Caco-2 (cell line): Measurements from ENCODE around the gene RTL10. TPM values are rescaled to one million over a fixed set of nuclear protein-coding genes. Genes with fewer than 3 reads are reported as not detected.

Experiments
- BruUV-seq: library from RNA; stranded (reverse); fragments of 400-500 nt; replicated peaks from 2 replicates; lab custom pipeline; 2021; lab: Mats Ljungman, UMichigan
- CTCF ChIA-PET: fragments of 300-600 bp; sonication (Branson Sonifier 250); formaldehyde crosslinking; loops from one replicate; lab custom pipeline; 2022; ENCODE audit warnings: antibody characterized with exemption; lab: Charles Lee
- POLR2A ChIA-PET: fragments of 300-600 bp; sonication (Branson Sonifier 250); formaldehyde crosslinking; loops from one replicate; lab custom pipeline; 2022; ENCODE audit warnings: antibody characterized with exemption; lab: Charles Lee
- DNase-seq, 2 experiments: peaks; one replicate each; pipeline versions ENCODE4 v3.0.0 to v3.0.0-alpha.2; 2020 to 2022
- H3K27me3 ChIP-seq: replicated peaks from 2 replicates; pipeline ENCODE4 v1.6.0; 2011; ENCODE audit warnings: low read length; ENCODE audit not compliant: control insufficient read depth, insufficient read depth
- H3K36me3 ChIP-seq: 2 replicates; pipeline ENCODE4 v1.5.1; 2011; ENCODE audit warnings: low read length; ENCODE audit not compliant: control insufficient read depth, insufficient read depth
- H3K4me1 ChIP-seq: fragments of 250-450 bp; sonication (Bioruptor Pico); 2 replicates; pipeline ENCODE4 v1.5.1; 2020; ENCODE audit warnings: mild to moderate bottlenecking
- H3K4me3 ChIP-seq: 2 replicates; pipeline ENCODE4 v1.5.1; 2011; ENCODE audit warnings: low read depth, mild to moderate bottlenecking, control low read depth, low read length
- H3K9me3 ChIP-seq: fragments of 250-450 bp; sonication (Bioruptor Pico); 2 replicates; pipeline ENCODE4 v1.5.1; 2020; ENCODE audit warnings: mild to moderate bottlenecking, moderate library complexity
- H3K27ac Mint-ChIP-seq: one replicate; pipeline ENCODE4 v1.8.0; 2022; ENCODE audit warnings: mixed read lengths; ENCODE audit not compliant: unreplicated experiment
- H3K27me3 Mint-ChIP-seq: one replicate; pipeline ENCODE4 v1.8.0; 2022; ENCODE audit warnings: mixed read lengths; ENCODE audit not compliant: insufficient read depth, unreplicated experiment
- H3K36me3 Mint-ChIP-seq: one replicate; pipeline ENCODE4 v1.8.0; 2022; ENCODE audit warnings: mild to moderate bottlenecking, mixed read lengths; ENCODE audit not compliant: insufficient read depth, unreplicated experiment
- H3K4me1 Mint-ChIP-seq: one replicate; pipeline ENCODE4 v1.8.0; 2022; ENCODE audit warnings: low read depth, mixed read lengths; ENCODE audit not compliant: unreplicated experiment
- H3K4me3 Mint-ChIP-seq: one replicate; pipeline ENCODE4 v1.8.0; 2022; ENCODE audit warnings: mild to moderate bottlenecking, moderate library complexity, mixed read lengths; ENCODE audit not compliant: unreplicated experiment
- H3K9me3 Mint-ChIP-seq: one replicate; pipeline ENCODE4 v1.8.0; 2022; ENCODE audit warnings: mixed read lengths; ENCODE audit not compliant: unreplicated experiment
- CTCF ChIP-seq, 2 experiments: fragments of 200-600 bp in 1 of 2; IDR thresholded peaks; 1 replicate in 1 of 2; 2 replicates in 1 of 2; pipeline versions ENCODE4 v1.5.1 to v1.8.0; 2011 to 2022; ENCODE audit warnings: antibody characterized with exemption in 1 of 2, control low read depth in 1 of 2, inconsistent platforms in 1 of 2, low read depth in 1 of 2, low read length in 1 of 2, mild to moderate bottlenecking in 1 of 2, moderate library complexity in 1 of 2; ENCODE audit not compliant: insufficient read depth in 1 of 2, severe bottlenecking in 1 of 2, unreplicated experiment in 1 of 2
- intact Hi-C: fragments of 100-400 bp; cut with micrococcal nuclease; formaldehyde crosslinking; loops from one replicate; pipeline ENCODE4 v1.10.0; 2022; ENCODE audit not compliant: unreplicated experiment
- total RNA-seq: library from RNA; stranded (reverse); gene quantifications from 2 replicates; pipeline ENCODE4 v1.2.3, GENCODE V29; 2022

The RTL10 gene
- total RNA-seq, 1 experiment from 2014 or later, result 27.5 TPM

- peak; percentile 85 to 88 for DNase-seq
- intact Hi-C loops, result loop anchor here (1.0 kb wide), 1 partner anchor 31 kb away; no protein-coding TSS in a partner anchor
- H3K4me3 ChIP-seq, result no peak overlapping the region
- Mint-ChIP-seq H3K9me3 (no peaks in the 10 kb centered on the region), H3K27me3 (no peaks in the 10 kb centered on the region), H3K27ac (peak overlapping the region; percentile 98), H3K36me3 (peaks cover 71% of the 10 kb centered on the region), H3K4me3 (peak overlapping the region; percentile 69), H3K4me1 (peaks cover 38% of the 10 kb centered on the region)
- H3K4me1 ChIP-seq, result peaks cover 49% of the 10 kb centered on the region
- POLR2A ChIA-PET, result interaction anchor here (1.0 to 1.3 kb wide), 2 partner anchors 9 to 30 kb away, joined by 5 to 8 read pairs; no protein-coding TSS in a partner anchor
- peaks cover 6% of the 10 kb centered on the region for H3K36me3 ChIP-seq
- H3K27me3 ChIP-seq, result no peaks in the 10 kb centered on the region
- BruUV-seq, result no TSS peak
- no peak for TF ChIP-seq CTCF (IDR thresholded peaks at IDR 0.05; ENCODE audit: insufficient read depth in 1 of 2, low read depth in 1 of 2, low read length in 1 of 2, severe bottlenecking in 1 of 2, unreplicated experiment in 1 of 2)
- H3K9me3 ChIP-seq, result no peaks in the 10 kb centered on the region
- CTCF ChIA-PET, result interaction anchor here (0.5 to 2.0 kb wide), 8 partner anchors 9 to 568 kb away, joined by 3 to 9 read pairs (median 4); partner anchors contain the start of gene GP1BB
Measured at GRCh38 chr22:19849835-19850762, 4.6 kb downstream of the RTL10 start.

GRCh38 chr22:19848298-19849224 is 6.1 kb downstream of the RTL10 start:
- no peak overlapping the region for H3K4me3 ChIP-seq
- H3K36me3 Mint-ChIP-seq, result peaks cover 66% of the 10 kb centered on the region
- intact Hi-C loops, result no loop called here
- no peaks in the 10 kb centered on the region for H3K27me3 Mint-ChIP-seq
- CTCF ChIA-PET, result no interaction called here
- no peak for DNase-seq
- no peak overlapping the region for H3K4me3 Mint-ChIP-seq
- H3K4me1 ChIP-seq, result peaks cover 49% of the 10 kb centered on the region
- H3K9me3 ChIP-seq, result no peaks in the 10 kb centered on the region
- no peak for TF ChIP-seq CTCF (IDR thresholded peaks at IDR 0.05; ENCODE audit: insufficient read depth in 1 of 2, low read depth in 1 of 2, low read length in 1 of 2, severe bottlenecking in 1 of 2, unreplicated experiment in 1 of 2)
- no peaks in the 10 kb centered on the region for H3K9me3 Mint-ChIP-seq
- H3K27me3 ChIP-seq, result no peaks in the 10 kb centered on the region
- H3K4me1 Mint-ChIP-seq, result peaks cover 37% of the 10 kb centered on the region
- POLR2A ChIA-PET, result no interaction called here
- BruUV-seq, result no TSS peak
- peak overlapping the region; percentile 57 for H3K27ac Mint-ChIP-seq
- H3K36me3 ChIP-seq, result peaks cover 6% of the 10 kb centered on the region

GRCh38 chr22:19847345-19847632 is 7.4 kb downstream of the RTL10 start:
- CTCF ChIA-PET, result no interaction called here
- BruUV-seq, result no TSS peak
- intact Hi-C loops, result no loop called here
- Mint-ChIP-seq H3K27ac (no peak overlapping the region), H3K27me3 (no peaks in the 10 kb centered on the region), H3K4me3 (no peak overlapping the region), H3K4me1 (peaks cover 24% of the 10 kb centered on the region), H3K9me3 (no peaks in the 10 kb centered on the region), H3K36me3 (peaks cover 60% of the 10 kb centered on the region)
- Histone ChIP-seq H3K4me3 (no peak overlapping the region), H3K4me1 (peaks cover 43% of the 10 kb centered on the region), H3K9me3 (no peaks in the 10 kb centered on the region), H3K36me3 (peaks cover 6% of the 10 kb centered on the region), H3K27me3 (no peaks in the 10 kb centered on the region)
- TF ChIP-seq CTCF (IDR thresholded peaks at IDR 0.05; ENCODE audit: insufficient read depth in 1 of 2, low read depth in 1 of 2, low read length in 1 of 2, severe bottlenecking in 1 of 2, unreplicated experiment in 1 of 2), result no peak
- POLR2A ChIA-PET, result interaction anchor here (0.6 kb wide), 1 partner anchor 13 kb away, joined by 4 read pairs; no protein-coding TSS in a partner anchor
- no peak for DNase-seq
